ENCODE measurements around the gene NME8. TPM values are rescaled to one million over a fixed set of nuclear protein-coding genes. Genes with fewer than 3 reads are reported as not detected.

NME8 gene
- total RNA-seq, 1 experiment from 2014 or later: not detected

- DNase-seq (ENCODE audit: low read depth): peak; percentile 22
- in situ Hi-C loops (cut with HindIII; ENCODE audit: low pct_unique_long_range_greater_than_20kb, low sequenced_read_pairs): no loop called here
These were observed 45.0 kb downstream of the NME8 start for GRCh38 chr7:37893359-37893758.

DNA sequence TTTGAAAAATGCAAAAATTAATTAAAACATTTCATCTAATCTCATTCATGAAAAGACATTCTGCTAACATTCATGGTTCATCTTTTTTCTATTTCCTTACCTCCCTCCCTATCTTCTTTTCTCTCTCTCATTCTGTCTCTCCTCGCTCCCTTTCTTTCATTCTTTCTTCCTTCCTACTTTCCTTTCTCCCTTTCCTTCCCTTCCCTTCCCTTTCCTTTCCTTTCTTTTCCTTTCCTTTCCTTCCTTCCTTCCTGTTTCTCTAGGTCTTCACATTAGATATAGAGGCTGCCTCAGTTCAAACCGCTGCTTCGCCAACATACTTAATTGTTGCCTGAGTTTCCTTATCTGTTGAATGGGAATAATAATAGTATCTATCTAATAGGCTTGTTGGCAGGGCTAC is 46.3 kb downstream of the NME8 start:
- DNase-seq (ENCODE audit: low read depth): no peak
- in situ Hi-C loops (cut with HindIII; ENCODE audit: low pct_unique_long_range_greater_than_20kb, low sequenced_read_pairs): no loop called here

DNA sequence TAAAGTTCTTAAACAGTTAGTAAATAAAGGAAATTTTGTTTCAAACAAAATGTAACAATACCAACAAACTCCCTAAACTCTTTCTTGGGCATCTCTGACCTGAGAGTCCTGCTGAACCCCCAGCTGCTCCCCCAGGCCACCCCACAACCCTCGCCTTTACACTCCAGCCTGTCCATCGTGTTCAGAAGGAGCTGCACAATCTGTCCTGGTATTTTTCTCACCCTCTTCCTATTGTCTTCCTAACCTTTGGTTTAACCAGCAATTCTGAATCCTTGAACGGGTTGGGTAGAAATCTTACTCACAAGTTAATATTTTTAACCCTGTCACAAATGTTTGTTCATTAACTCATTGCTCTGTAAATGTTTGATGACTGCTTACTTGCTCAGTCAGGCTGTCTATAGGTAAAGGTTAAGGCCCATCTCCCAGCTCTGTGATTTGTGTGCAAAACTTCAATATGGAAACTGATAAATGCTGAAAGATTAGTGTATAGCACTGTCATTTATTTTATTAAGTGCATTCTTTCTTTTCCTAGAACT is 51.4 kb downstream of the NME8 start:
- in situ Hi-C loops (cut with HindIII; ENCODE audit: low pct_unique_long_range_greater_than_20kb, low sequenced_read_pairs): loop anchor here (25.0 kb wide), 1 partner anchor 413 kb away; no protein-coding TSS in a partner anchor
- peak; percentile 85 for DNase-seq (ENCODE audit: low read depth)

- DNase-seq (ENCODE audit: low read depth): peak; percentile 81
- in situ Hi-C loops (cut with HindIII; ENCODE audit: low pct_unique_long_range_greater_than_20kb, low sequenced_read_pairs): loop anchor here (25.0 kb wide), 1 partner anchor 411 kb away; no protein-coding TSS in a partner anchor
These were observed 52.9 kb downstream of the NME8 start for GRCh38 chr7:37901236-37901827.

DNA sequence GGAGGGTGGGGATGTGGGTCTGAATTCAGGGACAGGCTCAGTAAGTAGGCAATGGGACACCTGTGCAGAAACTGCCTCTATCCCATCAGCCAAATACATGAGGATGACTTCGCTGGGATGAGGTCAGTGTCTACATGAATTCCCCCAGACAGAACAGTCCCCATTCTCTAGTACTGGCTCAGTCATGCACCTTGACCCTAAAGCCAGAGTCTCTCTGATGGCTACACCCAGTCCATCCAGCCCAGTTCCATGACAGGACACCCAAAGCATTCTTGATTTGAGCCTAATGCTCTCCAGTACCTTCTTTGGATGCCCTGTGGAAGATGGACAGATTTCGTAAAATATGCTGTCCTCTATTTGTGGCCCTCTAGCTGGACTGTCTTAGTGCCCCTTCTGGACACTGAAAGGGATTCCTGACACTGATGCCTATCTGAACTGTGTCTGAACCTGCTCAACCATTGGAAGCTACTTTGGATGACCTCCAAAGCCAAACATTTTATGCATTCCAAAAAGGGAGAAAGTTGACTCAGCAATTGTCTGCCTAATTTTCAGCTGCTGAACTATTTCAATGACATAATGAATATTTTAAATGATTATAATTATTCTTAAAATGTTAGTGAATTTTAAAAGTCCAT is 53.6 kb downstream of the NME8 start:
- in situ Hi-C loops (cut with HindIII; ENCODE audit: low pct_unique_long_range_greater_than_20kb, low sequenced_read_pairs): loop anchor here (25.0 kb wide), 1 partner anchor 410 kb away; no protein-coding TSS in a partner anchor
- peak; percentile 82 for DNase-seq (ENCODE audit: low read depth)

DNA sequence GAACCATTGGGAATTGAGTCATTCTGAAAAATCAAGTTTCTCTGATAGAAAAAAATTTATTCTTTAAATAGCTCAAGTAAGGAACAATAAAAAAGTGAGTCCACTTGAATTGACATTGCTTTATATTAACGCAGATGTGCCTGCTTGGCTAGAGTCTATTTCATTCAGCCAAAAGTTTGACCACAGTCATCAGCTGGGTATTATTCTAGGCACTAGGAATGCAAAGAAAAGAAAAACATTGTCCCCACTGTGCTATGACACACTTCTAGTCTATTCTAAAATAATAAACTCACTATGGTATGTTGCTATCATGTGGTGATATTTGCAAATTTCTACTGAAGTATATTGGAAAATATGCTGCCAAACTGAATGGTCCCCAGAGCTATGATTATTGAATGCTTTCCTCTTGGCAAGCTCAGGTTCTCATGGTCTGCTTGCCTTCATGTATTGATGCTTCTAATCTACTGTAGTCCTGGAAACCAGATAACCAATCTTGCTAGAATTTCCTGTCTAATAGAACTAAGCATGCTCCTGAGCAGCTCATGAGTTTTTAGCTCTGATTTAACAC is 59.9 kb downstream of the NME8 start:
- peak; percentile 57 for DNase-seq (ENCODE audit: low read depth)
- in situ Hi-C loops (cut with HindIII; ENCODE audit: low pct_unique_long_range_greater_than_20kb, low sequenced_read_pairs): loop anchor here (25.0 kb wide), 1 partner anchor 404 kb away; no protein-coding TSS in a partner anchor

DNA sequence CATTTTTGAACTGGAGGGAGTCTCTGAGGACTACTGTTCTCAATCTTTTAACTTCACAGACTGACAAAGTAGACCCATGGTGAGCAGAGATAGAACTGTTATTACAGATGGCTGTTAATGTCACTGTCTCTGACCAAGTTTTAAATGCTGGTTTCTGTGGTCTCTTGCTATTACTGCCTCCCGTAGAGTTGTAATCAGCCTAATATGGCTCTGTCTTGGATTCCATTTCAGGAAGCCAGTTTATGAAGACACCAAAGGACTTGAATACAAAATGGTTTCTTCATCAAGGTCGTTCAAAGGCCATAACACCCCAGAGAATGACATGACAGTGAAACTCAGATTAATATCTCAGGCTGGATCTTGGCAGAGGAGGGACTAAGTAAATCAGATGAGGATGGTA is 64.4 kb downstream of the NME8 start:
- in situ Hi-C loops (cut with HindIII; ENCODE audit: low pct_unique_long_range_greater_than_20kb, low sequenced_read_pairs): loop anchor here (25.0 kb wide), 1 partner anchor 400 kb away; no protein-coding TSS in a partner anchor
- no peak for DNase-seq (ENCODE audit: low read depth)

- in situ Hi-C loops (cut with HindIII; ENCODE audit: low pct_unique_long_range_greater_than_20kb, low sequenced_read_pairs): loop anchor here (25.0 kb wide), 1 partner anchor 397 kb away; no protein-coding TSS in a partner anchor
- DNase-seq (ENCODE audit: low read depth): peak; percentile 37
These were observed 67.0 kb downstream of the NME8 start for GRCh38 chr7:37915438-37915837.

DNA sequence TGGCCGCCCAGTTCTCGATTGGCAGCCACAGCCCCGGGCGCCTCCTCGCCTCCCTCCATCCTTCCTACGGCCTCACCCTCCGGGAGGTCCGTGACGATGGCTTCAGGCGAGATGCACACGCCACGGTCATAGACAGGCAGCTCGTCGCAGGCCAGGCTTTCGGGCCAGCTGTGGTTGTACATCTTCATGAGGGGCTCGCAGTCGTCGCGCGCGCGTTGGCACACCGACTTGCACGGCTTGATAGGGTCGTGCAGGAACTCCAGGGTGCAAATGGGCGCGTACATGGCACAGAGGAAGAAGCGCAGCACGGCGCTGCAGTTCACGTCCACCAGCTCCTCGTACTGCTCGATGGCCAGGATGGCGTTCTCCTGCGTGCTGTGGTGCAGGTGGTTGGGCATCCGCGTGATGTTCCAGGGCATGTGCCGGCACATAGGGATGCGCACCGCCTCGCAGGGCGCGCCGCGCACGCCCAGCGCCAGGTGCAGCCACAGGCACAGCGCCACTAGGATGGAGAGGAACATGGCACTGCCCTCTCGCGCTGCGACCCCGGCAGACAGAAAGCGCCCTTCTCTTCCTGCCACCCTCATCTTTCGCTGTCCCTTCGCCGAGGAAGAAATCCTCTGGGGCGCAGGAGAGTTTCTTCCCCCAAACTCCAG is 67.7 kb downstream of the NME8 start:
- no peak for DNase-seq (ENCODE audit: low read depth)
- in situ Hi-C loops (cut with HindIII; ENCODE audit: low pct_unique_long_range_greater_than_20kb, low sequenced_read_pairs): loop anchor here (25.0 kb wide), 1 partner anchor 396 kb away; no protein-coding TSS in a partner anchor

DNA sequence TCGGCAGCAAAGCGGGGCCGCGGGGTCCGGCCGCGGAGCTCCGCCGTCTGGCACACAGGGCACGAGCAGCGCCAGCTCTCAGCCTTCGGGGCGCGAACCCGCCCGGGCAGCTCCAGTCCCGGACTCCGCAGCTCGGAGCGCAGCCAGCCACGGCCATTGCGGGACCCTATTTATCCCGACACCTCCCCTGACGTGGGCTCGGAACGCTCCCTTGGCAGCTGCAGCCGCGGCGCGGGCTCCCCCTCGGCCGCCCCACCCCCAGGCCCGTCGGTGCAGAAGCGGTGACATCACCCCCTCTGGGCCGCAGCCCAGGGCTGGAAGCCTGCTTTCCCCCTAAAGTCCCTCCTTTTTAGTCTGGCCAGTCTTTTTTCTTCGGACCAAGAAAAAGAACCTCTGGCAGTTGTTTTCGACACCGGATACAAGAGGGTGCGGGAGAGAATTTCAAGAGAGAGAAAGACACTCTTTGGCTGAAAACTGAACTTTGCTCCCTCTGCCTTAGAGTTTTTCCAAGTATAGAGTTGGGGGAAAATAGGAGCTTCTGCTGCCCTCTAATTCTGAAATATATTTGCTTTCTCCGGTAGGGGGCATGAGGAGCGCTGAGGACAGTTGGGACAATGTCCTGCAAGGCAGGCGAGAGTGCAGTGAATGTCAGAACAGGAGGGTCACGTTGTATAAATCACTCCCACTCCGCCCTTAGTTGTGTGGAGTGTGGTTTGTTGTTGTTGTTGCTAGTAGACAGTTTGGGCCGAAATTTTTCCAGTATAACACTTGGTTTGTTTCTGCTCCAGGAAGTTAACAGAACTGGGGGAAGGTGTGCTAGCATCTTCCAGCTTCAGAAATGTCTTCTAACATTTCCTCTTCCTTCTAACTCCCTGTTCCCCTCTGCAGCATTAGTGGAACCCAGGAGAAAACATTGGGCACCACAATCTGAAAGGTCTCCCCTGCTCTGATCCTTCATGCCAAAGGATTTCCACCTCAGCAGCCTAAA is 68.6 kb downstream of the NME8 start, which contains the start of gene SFRP4:
SFRP4 (minus strand) TSS at position 145 of the 988 bp plus-strand sequence. CDS start 280 bp downstream, outside the sequence.
- in situ Hi-C loops (cut with HindIII; ENCODE audit: low pct_unique_long_range_greater_than_20kb, low sequenced_read_pairs): loop anchor here (25.0 kb wide), 1 partner anchor 395 kb away; no protein-coding TSS in a partner anchor
- peak; percentile 87 for DNase-seq (ENCODE audit: low read depth)

- in situ Hi-C loops (cut with HindIII; ENCODE audit: low pct_unique_long_range_greater_than_20kb, low sequenced_read_pairs): loop anchor here (25.0 kb wide), 1 partner anchor 394 kb away; no protein-coding TSS in a partner anchor
These were observed 70.1 kb downstream of the NME8 start for GRCh38 chr7:37918526-37918925.

DNA sequence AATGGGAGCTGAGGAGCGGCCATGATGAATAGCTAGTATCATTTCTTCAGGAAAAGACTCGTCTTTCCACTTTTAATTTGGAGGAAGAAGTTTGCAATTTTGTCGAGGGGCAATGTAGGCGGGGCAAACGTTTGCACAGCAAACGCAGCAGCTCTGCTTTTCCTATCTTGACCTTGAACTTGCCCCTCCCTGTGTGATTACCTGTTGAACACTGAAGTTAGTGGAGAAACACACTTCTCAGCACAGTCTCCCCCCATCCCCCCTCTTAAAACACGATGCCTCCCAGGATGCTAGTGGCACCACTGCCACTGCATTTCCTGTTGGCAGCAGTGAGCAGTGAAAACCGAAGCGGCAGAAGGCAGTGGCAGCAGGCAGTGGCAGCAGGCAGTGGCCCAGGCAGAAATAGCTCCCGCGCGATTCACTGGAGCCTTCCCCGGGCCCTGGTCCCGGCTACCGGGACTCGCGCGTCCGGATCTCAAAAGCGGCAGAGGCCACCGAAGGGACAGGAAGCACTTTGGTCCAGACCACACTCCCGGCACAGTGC is 72.0 kb downstream of the NME8 start, which contains the start of gene EPDR1:
EPDR1 (plus strand) TSS at position 336 of the 544 bp plus-strand sequence. CDS start 300 bp downstream, outside the sequence.
- peak; percentile 85 for DNase-seq (ENCODE audit: low read depth)
- in situ Hi-C loops (cut with HindIII; ENCODE audit: low pct_unique_long_range_greater_than_20kb, low sequenced_read_pairs): loop anchor here (25.0 kb wide), 1 partner anchor 392 kb away; no protein-coding TSS in a partner anchor

More at GRCh38 chr7:37918526-37918925, 70.1 kb downstream of the NME8 start:
- DNase-seq (ENCODE audit: low read depth): no peak

DNA sequence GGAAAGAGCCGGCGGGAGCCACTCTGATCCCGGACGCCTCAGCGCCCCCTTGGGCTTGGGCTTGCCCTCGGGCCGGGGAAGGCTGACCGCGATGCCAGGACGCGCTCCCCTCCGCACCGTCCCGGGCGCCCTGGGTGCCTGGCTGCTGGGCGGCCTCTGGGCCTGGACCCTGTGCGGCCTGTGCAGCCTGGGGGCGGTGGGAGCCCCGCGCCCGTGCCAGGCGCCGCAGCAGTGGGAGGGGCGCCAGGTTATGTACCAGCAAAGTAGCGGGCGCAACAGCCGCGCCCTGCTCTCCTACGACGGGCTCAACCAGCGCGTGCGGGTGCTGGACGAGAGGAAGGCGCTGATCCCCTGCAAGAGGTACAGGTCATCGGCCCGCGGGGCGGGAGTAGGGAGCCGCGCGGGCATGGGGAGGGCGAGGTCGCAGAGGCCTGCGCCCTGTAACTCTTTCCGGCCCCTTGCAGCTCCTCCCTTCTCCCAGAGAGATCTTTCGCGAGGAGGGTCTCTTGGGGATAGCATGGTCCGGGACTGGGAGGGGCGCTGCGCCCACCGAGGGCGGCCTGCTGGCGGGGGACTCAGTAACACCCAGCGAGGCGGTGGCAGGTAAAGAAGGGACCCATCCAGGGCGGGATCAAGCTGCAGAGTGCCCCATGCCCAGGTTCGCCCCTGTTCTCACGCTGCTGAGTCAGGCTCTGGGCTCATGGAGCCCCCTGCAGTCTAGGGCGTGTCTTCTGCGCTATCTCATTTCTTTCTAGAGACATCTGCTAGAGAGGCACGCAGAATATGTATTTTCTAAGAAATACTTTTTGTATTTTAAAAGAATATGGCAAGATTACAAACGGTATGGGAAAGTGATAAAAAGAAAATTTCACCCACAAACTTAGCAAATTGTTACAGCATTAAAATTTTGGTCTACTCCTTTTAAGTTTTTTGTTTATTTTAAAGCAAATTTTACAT is 72.7 kb downstream of the NME8 start:
- in situ Hi-C loops (cut with HindIII; ENCODE audit: low pct_unique_long_range_greater_than_20kb, low sequenced_read_pairs): loop anchor here (25.0 kb wide), 1 partner anchor 391 kb away; no protein-coding TSS in a partner anchor
- DNase-seq (ENCODE audit: low read depth): peak; percentile 82

DNA sequence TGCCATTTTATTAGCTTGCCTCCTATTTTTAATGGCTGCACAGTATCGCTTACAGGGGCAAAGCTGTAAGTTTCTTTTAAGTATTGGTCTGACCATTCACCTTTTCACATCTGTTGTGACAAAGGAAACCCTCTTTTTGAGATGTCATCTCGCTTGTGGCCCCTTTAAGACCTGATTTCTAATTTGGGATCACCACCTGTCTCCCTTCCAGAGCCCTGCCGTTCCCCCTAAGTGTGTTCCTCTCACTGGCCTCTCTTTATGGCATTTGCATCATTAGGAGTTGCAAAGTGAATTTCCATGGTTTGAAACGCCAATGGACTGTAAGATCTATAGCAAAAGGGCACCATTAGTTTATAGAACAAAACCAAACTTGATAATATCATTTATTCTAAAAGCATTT is 73.5 kb downstream of the NME8 start:
- in situ Hi-C loops (cut with HindIII; ENCODE audit: low pct_unique_long_range_greater_than_20kb, low sequenced_read_pairs): loop anchor here (25.0 kb wide), 1 partner anchor 390 kb away; no protein-coding TSS in a partner anchor

GRCh38 chr7:37923996-37924395 is 75.6 kb downstream of the NME8 start:
- in situ Hi-C loops (cut with HindIII; ENCODE audit: low pct_unique_long_range_greater_than_20kb, low sequenced_read_pairs): loop anchor here (25.0 kb wide), 1 partner anchor 388 kb away; no protein-coding TSS in a partner anchor
- no peak for DNase-seq (ENCODE audit: low read depth)

More for the DNA sequence above, 73.5 kb downstream of the NME8 start:
- no peak for DNase-seq (ENCODE audit: low read depth)

All from Caki2 (cell line).